Measurements from ENCODE around the gene LRRC4C.

GRCh38 chr11:40219401-40219800, 1240.1 kb downstream of the LRRC4C start:
- TF ChIP-seq CTCF (IDR thresholded peaks at IDR 0.05) (no peak), POLR2A (IDR thresholded peaks at IDR 0.05) (no peak), EP300 (IDR thresholded peaks at IDR 0.05) (no peak), POLR2AphosphoS5 (IDR thresholded peaks at IDR 0.05) (peak; percentile 15)

Measured in gastroesophageal sphincter (tissue), 3 donors.